Gastroesophageal sphincter (tissue), 3 donors: Measurements from ENCODE around the gene UMODL1.

Experiments
- CTCF ChIP-seq, 4 experiments: fragments of 200-600 bp in 2 of 4; fragments of 450-650 bp in 2 of 4; sonication (generic) in 1 of 4; IDR thresholded peaks; one replicate each; pipeline ENCODE4 v1.5.1; 2017 to 2019; ENCODE audit warnings: antibody characterized with exemption in 4 of 4, mild to moderate bottlenecking in 2 of 4, moderate library complexity in 2 of 4
- POLR2A ChIP-seq, 2 donors: fragments of 450-650 bp; IDR thresholded peaks; one replicate each; pipeline ENCODE4 v1.6.1; 2017; ENCODE audit warnings: antibody characterized with exemption in 2 of 2, mild to moderate bottlenecking in 2 of 2, moderate library complexity in 1 of 2
- POLR2AphosphoS5 ChIP-seq: sonication (generic); formaldehyde crosslinking; IDR thresholded peaks from one replicate; pipeline ENCODE4 v1.6.1; 2017; ENCODE audit warnings: antibody characterized with exemption

- TF ChIP-seq CTCF (IDR thresholded peaks at IDR 0.05) (no peak), POLR2A (IDR thresholded peaks at IDR 0.05) (no peak), POLR2AphosphoS5 (no peak)
Observed at GRCh38 chr21:42102526-42102925, 31.4 kb downstream of the UMODL1 start.
